ENCODE data around the gene JPH2.

Gene JPH2

GRCh38 chr20:44221368-44221954 lies 34.5 kb upstream of the JPH2 start:
- no peak for DNase-seq (ENCODE audit: low spot score)
- in situ Hi-C loops (cut with MboI; ENCODE audit: low sequenced_read_pairs, unreplicated experiment), result no loop called here
- TF ChIP-seq CTCF (IDR thresholded peaks at IDR 0.05; ENCODE audit: borderline replicate concordance, control extremely low read depth, extremely low read depth, insufficient read depth, missing control alignments), result no peak

GRCh38 chr20:44219791-44220190 lies 32.8 kb upstream of the JPH2 start:
- DNase-seq (ENCODE audit: low spot score), result no peak
- in situ Hi-C loops (cut with MboI; ENCODE audit: low sequenced_read_pairs, unreplicated experiment), result loop anchor here (5.0 to 10.0 kb wide), 3 partner anchors 93 to 395 kb away; partner anchors contain the start of gene FITM2
- no peak for TF ChIP-seq CTCF (IDR thresholded peaks at IDR 0.05; ENCODE audit: borderline replicate concordance, control extremely low read depth, extremely low read depth, insufficient read depth, missing control alignments)

GRCh38 chr20:44219170-44219730 lies 32.3 kb upstream of the JPH2 start:
- TF ChIP-seq CTCF (IDR thresholded peaks at IDR 0.05; ENCODE audit: borderline replicate concordance, control extremely low read depth, extremely low read depth, insufficient read depth, missing control alignments), result no peak
- in situ Hi-C loops (cut with MboI; ENCODE audit: low sequenced_read_pairs, unreplicated experiment), result loop anchor here (5.0 to 10.0 kb wide), 3 partner anchors 93 to 396 kb away; partner anchors contain the start of gene FITM2
- DNase-seq (ENCODE audit: low spot score), result no peak

- no peak for DNase-seq (ENCODE audit: low spot score)
- TF ChIP-seq CTCF (IDR thresholded peaks at IDR 0.05; ENCODE audit: borderline replicate concordance, control extremely low read depth, extremely low read depth, insufficient read depth, missing control alignments), result no peak
- in situ Hi-C loops (cut with MboI; ENCODE audit: low sequenced_read_pairs, unreplicated experiment), result loop anchor here (5.0 to 10.0 kb wide), 3 partner anchors 94 to 396 kb away; partner anchors contain the start of gene FITM2
These were observed 31.5 kb upstream of the JPH2 start for GRCh38 chr20:44218446-44218845.

GRCh38 chr20:44217342-44218092 lies 30.5 kb upstream of the JPH2 start:
- TF ChIP-seq CTCF (IDR thresholded peaks at IDR 0.05; ENCODE audit: borderline replicate concordance, control extremely low read depth, extremely low read depth, insufficient read depth, missing control alignments), result peak; percentile 93
- in situ Hi-C loops (cut with MboI; ENCODE audit: low sequenced_read_pairs, unreplicated experiment), result loop anchor here (5.0 to 10.0 kb wide), 3 partner anchors 95 to 397 kb away; partner anchors contain the start of gene FITM2
- peak; percentile 53 for DNase-seq (ENCODE audit: low spot score)

GRCh38 chr20:44215125-44215524 lies 28.1 kb upstream of the JPH2 start:
- in situ Hi-C loops (cut with MboI; ENCODE audit: low sequenced_read_pairs, unreplicated experiment), result loop anchor here (5.0 to 10.0 kb wide), 3 partner anchors 97 to 400 kb away; partner anchors contain the start of gene FITM2
- TF ChIP-seq CTCF (IDR thresholded peaks at IDR 0.05; ENCODE audit: borderline replicate concordance, control extremely low read depth, extremely low read depth, insufficient read depth, missing control alignments), result peak; percentile 82
- DNase-seq (ENCODE audit: low spot score), result peak; percentile 53
